HepG2 (cell line): ENCODE results near the gene CASP3.

Source experiments
- GABPA ChIP-seq, 2 experiments: IDR thresholded peaks; 2 replicates each; pipeline ENCODE4 v1.6.1; 2011 to 2016; ENCODE audit warnings: low read depth in 2 of 2, low read length in 1 of 2, missing biosample characterization in 1 of 2, missing genetic modification characterization in 1 of 2
- ZBTB1 ChIP-seq: sonication (generic); formaldehyde crosslinking; IDR thresholded peaks from 2 replicates; pipeline ENCODE4 v1.4.0; 2020; ENCODE audit warnings: missing genetic modification reagents, borderline replicate concordance

- no peak for TF ChIP-seq GABPA (IDR thresholded peaks at IDR 0.05; ENCODE audit: low read depth, low read length)
- no peak for TF ChIP-seq GABPA (CRISPR knock-in tag; IDR thresholded peaks at IDR 0.05; ENCODE audit: low read depth)
- no peak for TF ChIP-seq ZBTB1 (CRISPR knock-in tag)
Measured at GRCh38 chr4:184641022-184641421, 8.2 kb downstream of the CASP3 start.
